Measurements from ENCODE around the gene CLK2. TPM values are rescaled to one million over a fixed set of nuclear protein-coding genes. Genes with fewer than 3 reads are reported as not detected.
"Not testable (repeated sequence)": the region's sequence is repeated elsewhere in the genome, so short reads cannot be mapped to it uniquely, and the experiment has no call there.

CLK2 gene
- total RNA-seq, 1 experiment from 2014 or later: 43.9 TPM

GRCh38 chr1:155241841-155242264 lies 31.5 kb downstream of the CLK2 start:
- Histone ChIP-seq H3K27me3 (ENCODE audit: insufficient read depth, low read depth) (no peaks in the 10 kb centered on the region), H3F3A (ENCODE audit: insufficient read depth, low read depth) (peaks cover 44% of the 10 kb centered on the region), H2AFZ (no peak overlapping the region), H4K20me1 (ENCODE audit: insufficient read depth) (no peaks in the 10 kb centered on the region), H3K4me1 (replicated peaks; ENCODE audit: insufficient read depth) (peaks cover 26% of the 10 kb centered on the region), H3K79me2 (ENCODE audit: low read depth) (0 out of 2 replicates have a peak, but pooled peaks cover 6% of the 10 kb centered on the region), H3K9me2 (ENCODE audit: insufficient read depth) (no peaks in the 10 kb centered on the region), H3K4me3 (no peak overlapping the region), H3K4me2 (0 out of 2 replicates have a peak overlapping the region, but pooled peaks have one; percentile 86), H3K9me3 (ENCODE audit: insufficient read depth, low read depth) (no peaks in the 10 kb centered on the region), H3K27ac (peak overlapping the region; percentile 29; the same call in 1 of the 2 replicates), H3K36me3 (ENCODE audit: low read depth) (no peaks in the 10 kb centered on the region)
- CTCF ChIA-PET: interaction anchor here (0.8 kb wide), 1 partner anchor 17 kb away, joined by 3 read pairs; no protein-coding TSS in a partner anchor
- TF ChIP-seq EZH2 (IDR thresholded peaks at IDR 0.05; ENCODE audit: low read depth) (no peak), CTCF (conservative IDR thresholded peaks at IDR 0.05) (no peak)
- BruUV-seq (replicated peaks): no TSS peak
- POLR2A ChIA-PET (ENCODE audit: unreplicated experiment): no interaction called here
- no peak for DNase-seq
- intact Hi-C loops (cut with micrococcal nuclease; ENCODE audit: unreplicated experiment): no loop called here

- DNase-seq: peak; percentile 51 to 76
- TF ChIP-seq EZH2 (IDR thresholded peaks at IDR 0.05; ENCODE audit: low read depth): no peak
- TF ChIP-seq CTCF (conservative IDR thresholded peaks at IDR 0.05): no peak
Observed at GRCh38 chr1:155241069-155241679, 32.1 kb downstream of the CLK2 start.

GRCh38 chr1:155236451-155236850 lies 36.9 kb downstream of the CLK2 start:
- no peaks in the 10 kb centered on the region for H3K9me2 ChIP-seq (ENCODE audit: insufficient read depth)
- no peak overlapping the region for H2AFZ ChIP-seq
- 0 out of 2 replicates have a peak overlapping the region, but pooled peaks have one; percentile 26 for H3K4me2 ChIP-seq
- TF ChIP-seq CTCF (conservative IDR thresholded peaks at IDR 0.05) (no peak), EZH2 (IDR thresholded peaks at IDR 0.05; ENCODE audit: low read depth) (no peak)
- H3K4me3 ChIP-seq: no peak overlapping the region
- peaks cover 11% of the 10 kb centered on the region; the same call in 1 of the 2 replicates for H3F3A ChIP-seq (ENCODE audit: insufficient read depth, low read depth)
- no peaks in the 10 kb centered on the region for H3K27me3 ChIP-seq (ENCODE audit: insufficient read depth, low read depth)
- ChIA-PET POLR2A (ENCODE audit: unreplicated experiment) (no interaction called here), CTCF (interaction anchor here (0.8 kb wide), 1 partner anchor 12 kb away, joined by 4 read pairs; no protein-coding TSS in a partner anchor)
- no peaks in the 10 kb centered on the region for H4K20me1 ChIP-seq (ENCODE audit: insufficient read depth)
- intact Hi-C loops (cut with micrococcal nuclease; ENCODE audit: unreplicated experiment): no loop called here
- H3K79me2 ChIP-seq (ENCODE audit: low read depth): no peaks in the 10 kb centered on the region
- no peaks in the 10 kb centered on the region for H3K36me3 ChIP-seq (ENCODE audit: low read depth)
- H3K27ac ChIP-seq: no peak overlapping the region
- BruUV-seq (replicated peaks): no TSS peak
- H3K4me1 ChIP-seq (replicated peaks; ENCODE audit: insufficient read depth): peaks cover 3% of the 10 kb centered on the region
- no peaks in the 10 kb centered on the region for H3K9me3 ChIP-seq (ENCODE audit: insufficient read depth, low read depth)
- DNase-seq: peak in 1 of 2 experiments; percentile 62

More at GRCh38 chr1:155241069-155241679, 32.1 kb downstream of the CLK2 start:
- 0 out of 2 replicates have a peak, but pooled peaks cover 6% of the 10 kb centered on the region for H3K79me2 ChIP-seq (ENCODE audit: low read depth)
- peak overlapping the region; percentile 81 for H2AFZ ChIP-seq
- H3K9me2 ChIP-seq (ENCODE audit: insufficient read depth): no peaks in the 10 kb centered on the region
- peaks cover 41% of the 10 kb centered on the region for H3F3A ChIP-seq (ENCODE audit: insufficient read depth, low read depth)
- H3K27ac ChIP-seq: peak overlapping the region; percentile 29; the same call in 1 of the 2 replicates
- H3K4me2 ChIP-seq: peak overlapping the region; percentile 86
- BruUV-seq (replicated peaks): no TSS peak
- no peaks in the 10 kb centered on the region for H3K9me3 ChIP-seq (ENCODE audit: insufficient read depth, low read depth)
- peaks cover 26% of the 10 kb centered on the region for H3K4me1 ChIP-seq (replicated peaks; ENCODE audit: insufficient read depth)
- H3K4me3 ChIP-seq: peak overlapping the region; percentile 61; the same call in 1 of the 2 replicates
- H4K20me1 ChIP-seq (ENCODE audit: insufficient read depth): no peaks in the 10 kb centered on the region
- H3K36me3 ChIP-seq (ENCODE audit: low read depth): no peaks in the 10 kb centered on the region
- intact Hi-C loops (cut with micrococcal nuclease; ENCODE audit: unreplicated experiment): no loop called here
- H3K27me3 ChIP-seq (ENCODE audit: insufficient read depth, low read depth): no peaks in the 10 kb centered on the region
- ChIA-PET POLR2A (ENCODE audit: unreplicated experiment) (interaction anchor here (0.5 to 0.6 kb wide), 2 partner anchors 64 to 76 kb away, joined by 4 read pairs; no protein-coding TSS in a partner anchor), CTCF (interaction anchor here (0.8 kb wide), 1 partner anchor 16 kb away, joined by 3 read pairs; no protein-coding TSS in a partner anchor)

- CTCF ChIA-PET; BruUV-seq (replicated peaks); H3K9me2 ChIP-seq (ENCODE audit: insufficient read depth); H3K36me3 ChIP-seq (ENCODE audit: low read depth); DNase-seq; POLR2A ChIA-PET (ENCODE audit: unreplicated experiment); intact Hi-C loops (cut with micrococcal nuclease; ENCODE audit: unreplicated experiment); H3K27me3 ChIP-seq (ENCODE audit: insufficient read depth, low read depth); H3K4me1 ChIP-seq (replicated peaks; ENCODE audit: insufficient read depth); H3K79me2 ChIP-seq (ENCODE audit: low read depth); H3K4me2 ChIP-seq; H2AFZ ChIP-seq; H3K4me3 ChIP-seq; H3K27ac ChIP-seq; H3K9me3 ChIP-seq (ENCODE audit: insufficient read depth, low read depth); H3F3A ChIP-seq (ENCODE audit: insufficient read depth, low read depth); H4K20me1 ChIP-seq (ENCODE audit: insufficient read depth): not testable (repeated sequence)
Observed at GRCh38 chr1:155235375-155235774, 37.9 kb downstream of the CLK2 start.

- intact Hi-C loops (cut with micrococcal nuclease; ENCODE audit: unreplicated experiment); H3K4me3 ChIP-seq; H2AFZ ChIP-seq; H3K9me3 ChIP-seq (ENCODE audit: insufficient read depth, low read depth); BruUV-seq (replicated peaks); H3K36me3 ChIP-seq (ENCODE audit: low read depth); POLR2A ChIA-PET (ENCODE audit: unreplicated experiment); H4K20me1 ChIP-seq (ENCODE audit: insufficient read depth); CTCF ChIA-PET; H3K79me2 ChIP-seq (ENCODE audit: low read depth); H3K4me2 ChIP-seq; H3K4me1 ChIP-seq (replicated peaks; ENCODE audit: insufficient read depth); DNase-seq; H3K27ac ChIP-seq; H3K9me2 ChIP-seq (ENCODE audit: insufficient read depth); H3F3A ChIP-seq (ENCODE audit: insufficient read depth, low read depth); H3K27me3 ChIP-seq (ENCODE audit: insufficient read depth, low read depth): not testable (repeated sequence)
Observed at GRCh38 chr1:155233502-155233901, 39.8 kb downstream of the CLK2 start.
